ENCODE results near the gene COMMD10.
A peak's percentile ranks its signal among the peaks of the same experiment; 100 is the strongest.

Gene COMMD10

DNA sequence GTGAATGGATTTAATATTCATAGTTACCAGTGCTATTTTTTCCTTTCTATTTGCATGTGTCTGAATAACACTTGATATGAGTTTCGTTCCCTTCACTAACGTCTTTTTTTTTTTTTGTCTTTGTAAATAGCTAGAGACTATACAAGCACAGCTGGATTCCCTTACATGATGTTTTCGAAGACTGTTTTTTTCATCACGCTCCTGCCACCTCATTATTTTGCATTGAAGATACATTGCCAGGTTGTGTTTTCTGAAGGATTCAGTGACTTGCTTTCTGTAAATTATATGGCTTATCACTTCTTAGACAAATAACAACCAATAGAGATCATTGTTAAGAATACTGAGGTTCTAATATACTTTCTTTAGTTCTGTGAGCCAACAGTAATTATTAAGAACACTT is 207.5 kb downstream of the COMMD10 start:
- DNase-seq (ENCODE audit: low read depth), result no peak

DNA sequence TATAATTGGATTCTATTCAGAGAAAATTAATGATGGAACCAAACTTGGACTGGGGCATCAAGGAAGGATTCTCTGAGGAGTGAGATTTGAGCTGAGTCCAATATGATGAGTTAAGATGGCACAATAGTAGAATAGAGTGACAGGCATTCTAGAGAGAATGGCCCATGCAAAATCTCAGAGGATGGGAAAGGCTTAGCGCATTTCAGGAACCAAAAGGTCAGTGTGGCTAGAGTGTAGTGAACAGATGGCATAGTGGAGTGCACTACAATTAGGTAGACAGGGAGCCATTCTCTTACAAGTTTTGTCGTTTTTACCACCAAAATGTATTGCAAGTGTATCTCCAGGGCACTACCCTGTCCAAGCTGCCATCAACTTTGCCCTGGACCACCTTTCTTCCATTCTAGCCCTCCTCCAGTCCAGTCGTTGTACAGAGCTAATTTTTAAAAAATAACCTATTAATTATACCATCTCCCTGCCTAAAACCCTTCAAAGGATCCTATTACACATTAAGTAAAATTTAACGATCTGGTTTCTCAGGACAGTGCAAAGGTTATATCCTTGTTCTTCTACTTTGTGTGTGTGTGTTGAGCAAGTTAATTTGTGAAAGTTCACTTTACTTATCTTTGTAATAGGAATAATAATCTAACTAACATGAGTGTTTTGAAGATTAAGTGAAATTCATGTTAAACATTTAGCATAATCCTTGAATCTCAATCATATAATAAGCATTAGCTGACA is 211.7 kb downstream of the COMMD10 start:
- DNase-seq (ENCODE audit: low read depth), result no peak

DNA sequence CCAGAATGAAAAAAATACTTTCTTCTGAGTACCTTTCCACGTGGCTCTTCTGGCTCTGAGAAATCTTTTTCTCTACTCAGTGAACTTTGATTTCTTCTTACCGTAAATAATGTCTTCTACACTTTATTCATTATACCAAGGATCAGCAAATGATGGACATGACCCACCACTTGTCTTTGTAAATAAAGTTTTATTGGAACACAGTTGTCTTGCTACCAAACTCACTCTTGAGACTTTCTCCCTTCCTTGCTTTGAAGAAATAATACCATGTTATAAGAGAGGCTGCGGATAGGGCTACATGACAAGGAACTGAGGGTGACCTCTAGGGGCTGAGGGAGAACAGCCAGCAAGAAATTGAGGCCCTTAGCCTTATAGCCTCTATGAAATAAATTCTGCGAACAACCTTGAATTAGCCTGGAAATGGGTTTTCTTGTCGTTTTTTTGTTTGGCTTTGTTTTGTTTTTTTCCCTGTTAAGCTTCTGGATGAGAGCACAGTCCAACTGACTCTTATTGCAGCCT is 212.5 kb downstream of the COMMD10 start:
- DNase-seq (ENCODE audit: low read depth), result no peak

DNA sequence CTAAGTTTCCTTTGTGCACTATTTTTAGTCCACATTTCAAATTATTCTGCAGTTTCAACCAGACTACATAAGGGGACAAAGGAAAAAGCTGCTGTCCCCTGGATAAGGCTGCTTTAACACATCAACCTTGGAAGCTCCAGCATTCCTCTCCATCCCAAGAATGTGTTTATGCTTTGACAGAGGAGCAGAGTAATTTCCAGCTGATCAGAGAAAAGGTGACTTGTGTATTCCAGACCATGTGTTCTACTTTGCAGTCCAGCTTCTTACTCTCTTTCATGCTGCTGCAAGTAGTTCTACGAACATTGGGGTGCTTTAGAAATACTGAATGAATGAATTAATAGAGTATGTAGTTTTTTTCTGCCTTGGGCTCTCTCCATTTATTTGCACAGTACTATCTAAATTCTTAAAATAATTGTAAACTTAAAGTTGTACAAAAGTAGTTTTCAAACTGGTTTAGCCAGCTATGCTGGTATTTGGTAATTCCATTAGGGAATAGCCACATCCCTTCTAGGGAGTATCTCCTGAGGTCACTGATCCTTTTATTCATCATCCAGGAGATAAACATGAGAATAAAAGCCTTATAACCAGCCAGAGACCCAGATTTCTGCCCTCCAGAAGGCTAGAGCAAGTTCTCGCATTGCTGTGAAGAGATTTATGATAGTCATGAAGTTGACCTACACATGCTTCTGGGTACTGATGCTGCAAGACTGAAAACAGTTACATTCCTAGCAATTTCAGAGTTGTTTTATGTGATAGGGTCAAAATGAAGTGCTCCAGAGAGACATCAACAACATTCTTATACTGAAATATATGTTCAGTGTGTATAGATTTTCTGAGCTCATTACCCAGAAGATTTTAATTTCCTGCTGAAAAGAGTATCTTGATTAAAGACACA is 215.2 kb downstream of the COMMD10 start:
- peak; percentile 7 for DNase-seq (ENCODE audit: low read depth)

DNA sequence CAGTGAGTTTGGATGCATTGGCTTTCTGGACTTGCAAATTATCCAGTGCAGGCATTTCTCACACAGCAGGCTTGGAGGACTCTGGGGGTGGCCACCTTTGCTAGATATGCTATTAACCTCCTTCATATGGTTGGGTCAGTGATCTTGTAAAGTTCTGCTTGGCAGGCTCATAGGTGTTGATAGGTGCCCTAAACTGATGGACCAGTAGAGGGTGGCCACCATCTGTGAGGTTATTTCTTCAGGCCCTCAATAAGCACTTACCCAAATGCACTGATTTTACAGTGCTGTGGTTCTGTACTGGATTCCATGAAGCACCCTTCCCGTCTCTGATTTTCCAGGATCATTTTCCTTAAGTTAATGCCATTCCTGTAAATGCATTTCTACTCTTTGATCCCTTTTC is 216.3 kb downstream of the COMMD10 start:
- DNase-seq (ENCODE audit: low read depth), result no peak

DNA sequence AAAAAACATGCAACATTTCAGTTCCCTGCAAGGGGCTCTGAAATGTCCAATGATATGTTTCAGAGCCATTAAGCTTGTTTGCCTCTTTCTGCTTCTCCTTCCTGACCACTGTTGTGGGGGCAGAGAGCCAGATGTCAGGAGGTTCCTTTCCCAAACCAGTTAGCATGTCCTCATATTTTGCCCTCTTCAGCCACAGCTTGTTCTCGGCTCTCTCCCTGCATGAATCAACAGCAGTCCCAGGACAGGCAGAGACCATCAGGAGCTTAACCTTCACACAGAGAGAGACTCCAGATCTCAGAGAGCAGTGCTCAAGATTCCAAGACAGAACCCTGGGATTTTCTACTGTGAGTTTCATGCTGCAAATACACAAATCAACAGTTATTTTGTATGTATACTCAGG is 218.5 kb downstream of the COMMD10 start:
- no peak for DNase-seq (ENCODE audit: low read depth)

DNA sequence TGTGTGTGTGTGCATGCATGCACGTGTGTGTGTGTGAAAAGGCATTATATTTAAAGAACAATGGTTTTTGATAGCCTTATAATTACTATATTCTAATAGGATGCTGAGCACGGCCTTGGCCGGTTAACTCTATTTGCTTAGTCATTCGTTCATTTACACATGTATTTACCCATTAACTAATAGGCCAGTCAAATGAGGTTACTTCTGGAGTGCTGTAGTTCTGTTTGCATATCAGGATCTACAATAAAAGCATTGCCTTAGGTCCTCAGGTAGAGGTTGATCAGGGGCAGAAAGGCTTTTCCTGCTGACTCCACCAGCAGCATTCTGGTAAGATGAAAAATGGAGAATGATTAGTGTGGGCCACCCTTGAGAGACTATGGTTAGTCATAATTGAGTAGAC is 219.0 kb downstream of the COMMD10 start:
- DNase-seq (ENCODE audit: low read depth), result no peak

DNA sequence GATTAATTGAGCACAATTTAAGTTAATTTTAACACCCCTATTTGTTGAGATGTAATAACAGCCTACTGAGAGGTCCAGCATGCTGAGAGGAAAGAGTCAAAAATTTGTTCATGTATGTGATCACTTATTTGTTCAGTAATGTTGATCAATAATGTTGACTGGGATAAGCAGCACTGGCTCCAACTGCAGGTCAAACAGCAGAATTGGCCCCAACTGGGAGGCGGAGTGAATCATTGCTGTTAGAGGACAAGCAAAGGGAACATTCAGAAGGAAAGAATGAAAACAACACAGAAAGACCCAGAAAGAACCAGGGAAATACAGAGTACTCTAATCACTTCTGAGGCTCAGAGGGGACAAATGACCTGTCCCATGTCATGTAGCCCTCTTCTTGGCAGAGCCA is 221.1 kb downstream of the COMMD10 start:
- no peak for DNase-seq (ENCODE audit: low read depth)

DNA sequence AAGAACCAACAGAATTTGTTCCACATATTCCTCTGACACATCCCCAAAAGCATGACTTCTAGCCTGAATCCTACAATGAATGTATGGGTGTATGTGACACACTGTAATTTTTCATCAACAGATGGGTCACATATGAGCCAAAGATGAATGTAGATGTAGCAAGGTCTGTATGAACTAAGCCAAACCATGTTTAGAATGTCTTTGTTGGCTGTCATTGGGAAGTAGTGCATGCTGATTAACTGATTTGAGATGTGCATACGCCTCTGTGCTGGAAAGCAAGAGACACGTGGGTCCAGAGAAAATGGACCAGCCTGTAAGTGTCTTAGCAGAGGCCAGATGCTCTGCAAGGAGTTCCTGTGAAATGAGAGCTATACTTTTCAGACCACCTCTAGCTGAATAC is 222.0 kb downstream of the COMMD10 start:
- DNase-seq (ENCODE audit: low read depth), result no peak

DNA sequence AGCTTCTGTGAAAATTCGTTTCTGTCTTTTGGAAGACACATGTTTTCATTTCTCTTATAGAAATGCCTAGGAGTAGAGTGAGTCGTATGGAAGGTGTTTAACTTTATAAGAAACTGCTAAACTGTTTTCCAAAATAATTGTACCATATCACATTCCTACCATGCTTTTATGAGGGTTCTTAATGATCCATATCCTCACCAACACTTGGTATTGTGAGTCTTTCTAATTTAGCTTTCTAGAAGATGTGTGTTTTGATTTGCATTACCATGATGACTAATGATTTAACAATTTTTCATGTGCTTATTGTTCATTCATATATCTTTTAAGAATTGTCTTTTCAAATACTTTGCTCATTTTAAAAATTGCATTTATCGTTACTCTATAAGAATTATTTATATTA is 223.6 kb downstream of the COMMD10 start:
- no peak for DNase-seq (ENCODE audit: low read depth)

DNA sequence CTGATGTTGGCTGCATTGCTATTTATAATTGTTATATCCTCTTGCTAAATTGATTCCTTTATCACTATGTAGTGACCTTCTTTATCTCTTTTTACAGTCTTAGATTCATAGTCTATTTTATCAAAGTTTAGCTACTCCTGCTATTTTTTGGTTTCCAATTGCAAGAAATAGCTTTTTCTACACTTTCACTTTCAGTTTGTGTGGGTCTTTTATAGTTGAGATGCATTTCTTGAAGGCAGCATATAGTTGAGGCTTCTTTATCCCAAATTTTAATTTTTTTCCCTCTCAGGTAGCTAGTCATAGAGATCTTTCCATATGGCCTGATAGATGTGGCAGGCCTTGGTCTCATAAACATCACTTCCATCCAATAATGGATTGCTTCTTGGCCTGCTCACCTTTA is 228.5 kb downstream of the COMMD10 start:
- no peak for DNase-seq (ENCODE audit: low read depth)

DNA sequence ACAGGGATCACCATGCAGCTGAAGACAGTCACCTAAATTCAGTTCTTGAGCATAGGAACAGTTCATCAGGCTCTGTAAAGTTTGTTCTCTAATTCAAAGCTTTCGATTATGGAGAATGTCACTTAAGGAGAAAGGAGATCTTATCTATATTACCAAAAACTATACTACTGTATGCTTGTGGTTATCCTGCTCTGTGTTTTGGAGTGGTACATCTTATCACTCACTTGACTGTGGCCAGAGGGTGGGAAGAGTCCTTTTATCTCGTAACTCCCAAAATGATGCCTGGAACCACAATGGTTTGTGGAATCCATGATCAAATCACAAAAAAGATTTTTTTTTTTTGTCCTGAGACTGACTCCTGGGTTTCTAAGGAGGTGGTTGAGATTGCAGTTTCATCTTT is 230.7 kb downstream of the COMMD10 start:
- DNase-seq (ENCODE audit: low read depth), result no peak

DNA sequence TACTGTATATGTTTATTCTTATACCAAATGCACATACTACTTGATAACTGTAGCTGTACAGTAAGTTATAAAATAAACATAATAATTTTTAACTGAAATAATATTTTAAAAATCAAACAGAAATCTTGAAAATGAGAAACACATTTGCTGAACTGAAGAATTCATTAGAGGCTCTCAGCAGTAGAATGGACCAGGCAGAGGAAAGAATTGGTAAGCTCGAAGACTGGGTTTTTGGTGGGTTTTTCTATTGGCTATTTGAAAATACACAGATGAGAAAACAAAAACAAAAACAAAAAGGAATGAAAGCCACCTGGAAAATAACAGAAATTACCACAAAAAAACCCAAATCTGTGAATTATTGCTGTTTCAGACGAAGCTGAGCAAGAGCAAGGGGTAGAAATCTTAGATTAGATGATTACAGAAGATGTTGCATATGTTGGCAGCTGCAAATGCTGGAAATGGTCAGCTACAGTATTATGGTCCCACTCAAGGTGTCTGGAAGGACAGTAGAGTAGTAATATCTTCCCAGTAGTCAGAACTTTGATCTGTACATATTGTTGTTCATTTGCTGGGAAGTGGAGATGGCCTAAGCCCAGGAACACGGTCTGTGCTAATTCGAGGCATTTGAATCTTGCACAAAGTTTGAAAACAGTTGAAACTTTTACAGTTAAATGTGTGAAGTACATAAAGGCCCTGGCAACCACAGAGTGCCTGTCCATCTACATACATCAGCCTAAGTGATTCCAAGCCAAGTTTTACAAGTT is 233.4 kb downstream of the COMMD10 start:
- no peak for DNase-seq (ENCODE audit: low read depth)

DNA sequence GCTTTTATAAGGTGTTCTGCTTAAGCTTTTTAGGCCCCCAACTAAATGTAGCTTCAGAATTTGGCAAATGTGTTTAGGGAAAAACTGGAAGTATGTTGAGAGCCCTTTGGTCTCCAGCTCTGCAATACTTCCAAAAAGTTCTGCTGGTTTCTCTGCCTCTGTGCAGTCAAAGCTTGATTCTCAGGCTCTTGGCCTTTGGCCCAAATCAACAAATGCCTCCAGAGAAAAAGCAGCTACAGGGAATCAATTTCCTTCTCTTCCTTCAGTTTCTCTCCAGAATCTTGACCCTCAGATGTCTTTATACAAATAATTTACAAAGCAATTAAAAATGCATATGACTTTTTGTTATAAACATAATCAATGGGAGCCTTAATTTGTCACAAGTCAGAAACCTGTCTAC is 235.7 kb downstream of the COMMD10 start:
- no peak for DNase-seq (ENCODE audit: low read depth)

DNA sequence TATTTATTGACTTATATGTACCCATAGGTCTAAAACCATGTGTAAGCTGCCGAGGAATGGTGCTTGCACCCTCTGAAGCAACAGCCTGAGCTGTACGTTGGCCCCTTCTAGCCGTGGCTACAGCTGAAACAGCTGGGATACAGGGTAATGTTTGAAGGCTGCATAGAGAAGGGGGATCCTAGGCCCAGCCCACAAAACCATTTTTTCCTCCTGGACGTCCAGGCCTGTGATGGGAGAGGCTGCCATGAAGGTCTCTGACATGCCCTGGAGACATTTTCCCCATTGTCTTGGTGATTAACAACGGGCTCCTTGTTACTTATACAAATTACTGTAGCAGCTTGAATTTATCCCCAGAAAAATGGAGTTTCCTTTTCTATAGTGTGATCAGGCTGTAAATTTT is 244.7 kb downstream of the COMMD10 start:
- no peak for DNase-seq (ENCODE audit: low read depth)

DNA sequence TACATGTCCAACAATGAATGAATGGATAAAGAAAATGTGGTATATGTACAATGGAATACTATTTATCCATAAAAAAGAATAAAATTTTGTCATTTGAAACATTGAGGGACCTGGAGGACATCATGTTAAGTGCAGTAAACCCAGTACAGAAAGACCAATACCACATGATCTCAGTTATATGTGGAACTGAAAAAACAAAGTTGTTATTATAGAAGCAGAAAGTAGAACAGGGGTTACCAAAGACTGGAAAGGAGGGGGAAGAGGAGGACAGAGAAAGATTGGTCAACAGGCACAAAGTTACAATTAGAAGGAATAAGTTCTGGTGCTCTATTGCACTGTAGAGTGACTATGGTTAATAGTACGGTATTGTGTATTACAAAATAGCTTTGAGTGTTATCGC is 256.0 kb downstream of the COMMD10 start:
- DNase-seq (ENCODE audit: low read depth), result no peak

Data from GM04504 (cell line).